SK-N-SH (cell line): ENCODE measurements around the gene CRYBG1. TPM values are rescaled to one million over a fixed set of nuclear protein-coding genes. Genes with fewer than 3 reads are reported as not detected.
A peak's percentile ranks its signal among the peaks of the same experiment; 100 is the strongest.

Source experiments
- CTCF ChIA-PET: fragments of 300-600, 350-600 bp; formaldehyde crosslinking; extraction: SDS; loops from one replicate; lab custom pipeline; 2021; lab: Yijun Ruan, JAX
- POLR2A ChIA-PET: fragments of 350-600 bp; sonication (Branson Sonifier 250); formaldehyde crosslinking; extraction: SDS; loops from one replicate; lab custom pipeline; 2020; ENCODE audit warnings: antibody characterized with exemption, inconsistent platforms; lab: Yijun Ruan, JAX
- DNase-seq: peaks from one replicate; pipeline ENCODE4 v3.0.0; 2012
- H2AFZ ChIP-seq: fragments of 200-600 bp; sonication (generic); 2 replicates; pipeline ENCODE4 v1.8.1; 2016; ENCODE audit warnings: antibody characterized with exemption, mild to moderate bottlenecking, low read depth
- H3F3A ChIP-seq: fragments of 200-600 bp; sonication (generic); replicated peaks from 2 replicates; pipeline ENCODE3; 2016; ENCODE audit warnings: antibody characterized with exemption, mild to moderate bottlenecking; ENCODE audit not compliant: insufficient read depth
- H3K27ac ChIP-seq, 2 experiments: fragments of 200-500 bp in 1 of 2; fragments of 200-600 bp in 1 of 2; sonication (Bioruptor generic) in 1 of 2; sonication (generic), shearing (Covaris generic) in 1 of 2; 2 replicates each; pipeline versions ENCODE4 v1.5.1 to v1.6.1; 2014 to 2016; ENCODE audit warnings: low read depth in 2 of 2, inconsistent platforms in 1 of 2, low read length in 1 of 2, mild to moderate bottlenecking in 1 of 2, mixed read lengths in 1 of 2
- H3K27me3 ChIP-seq: fragments of 200-600 bp; sonication (generic), shearing (Covaris generic); 2 replicates; pipeline ENCODE4 v1.6.1; 2016; ENCODE audit warnings: mixed run types; ENCODE audit not compliant: insufficient read depth
- H3K36me3 ChIP-seq, 2 experiments: fragments of 200-500 bp in 1 of 2; fragments of 200-600 bp in 1 of 2; sonication (Bioruptor generic) in 1 of 2; sonication (generic) in 1 of 2; replicated peaks in 1 of 2; 2 replicates each; pipeline versions ENCODE3 to v1.5.1; 2014 to 2016; ENCODE audit warnings: low read length in 1 of 2, mild to moderate bottlenecking in 1 of 2; ENCODE audit not compliant: insufficient read depth in 2 of 2, control insufficient read depth in 1 of 2
- H3K4me1 ChIP-seq, 2 experiments: fragments of 200-500 bp in 1 of 2; fragments of 200-600 bp in 1 of 2; sonication (Bioruptor generic) in 1 of 2; sonication (generic), shearing (Covaris generic) in 1 of 2; 2 replicates each; pipeline versions ENCODE4 v1.5.1 to v1.6.1; 2014 to 2016; ENCODE audit warnings: low read depth in 1 of 2, low read length in 1 of 2, mixed run types in 1 of 2; ENCODE audit not compliant: insufficient read depth in 2 of 2, control insufficient read depth in 1 of 2
- H3K4me2 ChIP-seq: fragments of 200-600 bp; sonication (generic), shearing (Covaris generic); 2 replicates; pipeline ENCODE4 v1.6.1; 2017; ENCODE audit warnings: mixed run types
- H3K4me3 ChIP-seq, 2 experiments: fragments of 200-500 bp in 1 of 2; fragments of 200-600 bp in 1 of 2; sonication (Bioruptor generic) in 1 of 2; sonication (generic), shearing (Covaris generic) in 1 of 2; 2 replicates each; pipeline versions ENCODE4 v1.5.1 to v1.8.1; 2014 to 2016; ENCODE audit warnings: low read depth in 2 of 2, inconsistent platforms in 1 of 2, low read length in 1 of 2, mild to moderate bottlenecking in 1 of 2, mixed read lengths in 1 of 2, moderate library complexity in 1 of 2
- H3K79me2 ChIP-seq: fragments of 200-600 bp; sonication (generic); 2 replicates; pipeline ENCODE4 v1.8.1; 2017; ENCODE audit warnings: mild to moderate bottlenecking; ENCODE audit not compliant: insufficient read depth
- H3K9ac ChIP-seq: fragments of 200-600 bp; sonication (generic); 2 replicates; pipeline ENCODE4 v1.6.1; 2017; ENCODE audit warnings: mixed run types
- H3K9me2 ChIP-seq: fragments of 200-600 bp; sonication (generic); 2 replicates; pipeline ENCODE4 v1.6.1; 2017; ENCODE audit warnings: mixed run types
- H3K9me3 ChIP-seq: fragments of 200-600 bp; sonication (generic); 2 replicates; pipeline ENCODE4 v1.6.1; 2017; ENCODE audit warnings: mixed run types, mild to moderate bottlenecking, moderate library complexity
- H4K20me1 ChIP-seq: fragments of 200-600 bp; sonication (generic); 2 replicates; pipeline ENCODE4 v1.6.1; 2017; ENCODE audit warnings: mild to moderate bottlenecking, mixed run types; ENCODE audit not compliant: insufficient read depth
- EP300 ChIP-seq, 2 experiments: IDR thresholded peaks; 2 replicates each; pipeline versions ENCODE4 v1.4.0 to v1.6.1; 2012; ENCODE audit warnings: borderline replicate concordance in 1 of 2, low read depth in 1 of 2, low read length in 1 of 2
- FOSL2 ChIP-seq: IDR thresholded peaks from 2 replicates; pipeline ENCODE4 v1.4.0; 2012; ENCODE audit warnings: low read depth, mild to moderate bottlenecking, moderate library complexity, borderline replicate concordance
- FOXM1 ChIP-seq: IDR thresholded peaks from 2 replicates; pipeline ENCODE4 v1.4.0; 2012; ENCODE audit warnings: low read depth, mild to moderate bottlenecking
- GATA2 ChIP-seq: sonication (generic); formaldehyde crosslinking; IDR thresholded peaks from 2 replicates; pipeline ENCODE4 v1.5.0; 2020; ENCODE audit warnings: mild to moderate bottlenecking, missing genetic modification reagents
- IRF3 ChIP-seq: fragments of 150-350 bp; IDR thresholded peaks from 2 replicates; pipeline ENCODE4 v1.6.1; 2016; ENCODE audit warnings: mild to moderate bottlenecking, low read depth, low read length
- MAX ChIP-seq: IDR thresholded peaks from 2 replicates; pipeline ENCODE4 v1.4.0; 2012; ENCODE audit warnings: low read depth
- RAD21 ChIP-seq: IDR thresholded peaks from 2 replicates; pipeline ENCODE4 v1.6.1; 2012; ENCODE audit warnings: mild to moderate bottlenecking, low read length
- RCOR1 ChIP-seq: fragments of 150-350 bp; IDR thresholded peaks from 2 replicates; pipeline ENCODE4 v1.6.1; 2017; ENCODE audit warnings: antibody characterized with exemption, low read length
- REST ChIP-seq: IDR thresholded peaks from 2 replicates; pipeline ENCODE4 v1.6.1; 2012; ENCODE audit warnings: mild to moderate bottlenecking, low read depth, low read length, moderate library complexity
- RFX5 ChIP-seq: IDR thresholded peaks from 2 replicates; pipeline ENCODE4 v1.6.1; 2012; ENCODE audit warnings: mild to moderate bottlenecking, improper control_type of control experiment, low read length
- RXRA ChIP-seq: IDR thresholded peaks from 2 replicates; pipeline ENCODE4 v1.4.0; 2012; ENCODE audit warnings: low read depth, mild to moderate bottlenecking, borderline replicate concordance
- TCF12 ChIP-seq: IDR thresholded peaks from 2 replicates; pipeline ENCODE4 v1.4.0; 2012
- WGBS: methylation state at CpG from one replicate; pipeline ENCODE4 v1.1.6; 2017; ENCODE audit warnings: low lambda C conversion rate; 5-methylcytosine and 5-hydroxymethylcytosine counted together
- polyA plus RNA-seq, 3 experiments: library from polyadenylated mRNA; depleted of rRNA; stranded (reverse); fragments of >200 nt; gene quantifications; 2 replicates each; pipeline ENCODE4 v1.2.3, GENCODE V29; 2012

CRYBG1 gene
- polyA plus RNA-seq, 1 of the 3 experiments (the other 2 are of a cell fraction), result 13.8 TPM

- POLR2A ChIA-PET, result no interaction called here
- H3K9me2 ChIP-seq, result no peaks in the 10 kb centered on the region
- H3K9ac ChIP-seq, result no peak overlapping the region; the same call in 1 of the 2 replicates
- H3K4me3 ChIP-seq, result no peak overlapping the region
- TF ChIP-seq MAX (no peak), RXRA (no peak), REST (no peak), FOXM1 (no peak), GATA2 (CRISPR knock-in tag) (no peak), FOSL2 (no peak), RFX5 (no peak), TCF12 (no peak), RAD21 (no peak), IRF3 (no peak)
- H3K4me1 ChIP-seq, result peaks cover 0 to 45% of the 10 kb centered on the region in 2 experiments; a peak in 3 of 4 replicates
- 84% methylated on average over 3 of the region's 3 CpGs for WGBS
- peaks cover 7 to 62% of the 10 kb centered on the region in 2 experiments for H3K36me3 ChIP-seq
- peak overlapping the region; percentile 76 to 100; a peak in 3 of 4 replicates for H3K27ac ChIP-seq
- no peak overlapping the region; the same call in 1 of the 2 replicates for H3K4me2 ChIP-seq
- CTCF ChIA-PET, result interaction anchor here (1.0 kb wide), 1 partner anchor 37 kb away, joined by 4 read pairs; no protein-coding TSS in a partner anchor
- H3K27me3 ChIP-seq, result no peaks in the 10 kb centered on the region
- peaks cover 48% of the 10 kb centered on the region for H3F3A ChIP-seq
- H2AFZ ChIP-seq, result no peak overlapping the region
- no peak for DNase-seq
- peaks cover 40% of the 10 kb centered on the region for H3K79me2 ChIP-seq
- no peaks in the 10 kb centered on the region for H3K9me3 ChIP-seq
- no peaks in the 10 kb centered on the region for H4K20me1 ChIP-seq
Measured at GRCh38 chr6:106529438-106529837, 168.9 kb downstream of the CRYBG1 start.

GRCh38 chr6:106530026-106530425, 169.5 kb downstream of the CRYBG1 start:
- POLR2A ChIA-PET, result no interaction called here
- DNase-seq, result no peak

More at GRCh38 chr6:106530026-106530425, 169.5 kb downstream of the CRYBG1 start:
- H3K4me1 ChIP-seq, result peaks cover 0 to 45% of the 10 kb centered on the region in 2 experiments; a peak in 3 of 4 replicates
- H3K27ac ChIP-seq, result peak overlapping the region; percentile 76 to 100; a peak in 3 of 4 replicates
- no peak overlapping the region; the same call in 1 of the 2 replicates for H3K9ac ChIP-seq
- no peak overlapping the region for H3K4me3 ChIP-seq
- TF ChIP-seq EP300 (IDR thresholded peaks at IDR 0.05; ENCODE audit: borderline replicate concordance in 1 of 2, low read depth in 1 of 2, low read length in 1 of 2), result no peak
- TF ChIP-seq RAD21, result no peak
- no peak for TF ChIP-seq RCOR1
- TF ChIP-seq, all 33 proteins: peak for 0
- no peak overlapping the region for H2AFZ ChIP-seq
- H3K4me2 ChIP-seq, result no peak overlapping the region; the same call in 1 of the 2 replicates
- WGBS, result 28% methylated on average over 1 of the region's 1 CpG
- peaks cover 52% of the 10 kb centered on the region for H3F3A ChIP-seq
- H3K36me3 ChIP-seq, result peaks cover 7 to 62% of the 10 kb centered on the region in 2 experiments
- no peaks in the 10 kb centered on the region for H4K20me1 ChIP-seq
- no peaks in the 10 kb centered on the region for H3K9me2 ChIP-seq
- CTCF ChIA-PET, result interaction anchor here (1.0 to 1.1 kb wide), 2 partner anchors 17 to 37 kb away, joined by 3 to 5 read pairs; no protein-coding TSS in a partner anchor
- no peaks in the 10 kb centered on the region for H3K27me3 ChIP-seq
- no peaks in the 10 kb centered on the region for H3K9me3 ChIP-seq
- peaks cover 34% of the 10 kb centered on the region for H3K79me2 ChIP-seq
